HG03039 (cell line): Measurements from ENCODE around the gene PIGS.
"Not testable (repeated sequence)": the region's sequence is repeated elsewhere in the genome, so short reads cannot be mapped to it uniquely, and the experiment has no call there.

Experiments used
- ATAC-seq: cut with Tn5 transposase; IDR thresholded peaks from one replicate; pipeline ENCODE4 v1.9.1; 2021; ENCODE audit warnings: mild to moderate bottlenecking, moderate library complexity; ENCODE audit not compliant: unreplicated experiment

The PIGS gene

GRCh38 chr17:28579526-28579925 is 8.2 kb upstream of the PIGS start:
- no peak for ATAC-seq

- no peak for ATAC-seq
Measured at GRCh38 chr17:28578246-28579195, 7.2 kb upstream of the PIGS start.

- ATAC-seq: no peak
Measured at GRCh38 chr17:28577466-28577824, 6.1 kb upstream of the PIGS start.

- peak; percentile 81 for ATAC-seq
Measured at GRCh38 chr17:28576758-28577465, 5.6 kb upstream of the PIGS start, which contains the start of gene ALDOC. TSS of gene ALDOC (minus strand) at chr17:28576895. CDS start at chr17:28575532, 1,363 bp downstream.

- ATAC-seq: not testable (repeated sequence)
Measured at GRCh38 chr17:28576016-28576415, 4.7 kb upstream of the PIGS start.

- no peak for ATAC-seq
Measured at GRCh38 chr17:28575126-28575795, 3.9 kb upstream of the PIGS start.

GRCh38 chr17:28574526-28574925 is 3.2 kb upstream of the PIGS start:
- ATAC-seq: no peak

GRCh38 chr17:28573966-28574480 is 2.7 kb upstream of the PIGS start:
- ATAC-seq: no peak

- ATAC-seq: no peak
Measured at GRCh38 chr17:28573521-28573920, 2.2 kb upstream of the PIGS start.

- no peak for ATAC-seq
Measured at GRCh38 chr17:28573040-28573380, 1.7 kb upstream of the PIGS start.

- ATAC-seq: no peak
Measured at GRCh38 chr17:28572259-28573039, 1.1 kb upstream of the PIGS start.

- ATAC-seq: peak; percentile 21
Measured at GRCh38 chr17:28570716-28571360, 486 bp downstream of the PIGS start.

GRCh38 chr17:28569446-28569845 is 1.9 kb downstream of the PIGS start:
- no peak for ATAC-seq

- no peak for ATAC-seq
Measured at GRCh38 chr17:28567604-28568003, 3.7 kb downstream of the PIGS start.

GRCh38 chr17:28563475-28563874 is 7.8 kb downstream of the PIGS start:
- no peak for ATAC-seq

GRCh38 chr17:28555022-28555421 is 16.3 kb downstream of the PIGS start:
- ATAC-seq: no peak

- ATAC-seq: no peak
Measured at GRCh38 chr17:28554565-28554964, 16.8 kb downstream of the PIGS start.

GRCh38 chr17:28553000-28553505 is 18.3 kb downstream of the PIGS start:
- ATAC-seq: no peak

GRCh38 chr17:28552176-28552999 is 18.9 kb downstream of the PIGS start, which contains the start of gene UNC119:
TSS of gene UNC119 (minus strand) at chr17:28552624. CDS start at chr17:28552557, 67 bp downstream.
- peak; percentile 42 for ATAC-seq
